Measurements from ENCODE around the gene CYP27B1.

GRCh38 chr12:57807285-57807684, 40.4 kb upstream of the CYP27B1 start:
- no peak for TF ChIP-seq CTCF (IDR thresholded peaks at IDR 0.05; ENCODE audit: insufficient read depth, low read length, poor library complexity, severe bottlenecking)
- no peak for TF ChIP-seq EZH2phosphoT487 (conservative IDR thresholded peaks at IDR 0.05; ENCODE audit: low read length)

Data from SU-DHL-6 (cell line).